ENCODE measurements around the gene TREML2. TPM values are rescaled to one million over a fixed set of nuclear protein-coding genes. Genes with fewer than 3 reads are reported as not detected.

Gene TREML2
- polyA plus RNA-seq, 1 donor (not counting 4 experiments of a cell fraction or from before 2014, with no cell fraction given): 0.03 TPM

- DNase-seq (ENCODE audit: low read depth, low spot score): no peak
- Histone ChIP-seq H3K27me3 (ENCODE audit: control insufficient read depth, extremely low read depth, insufficient read depth, low read length) (peaks cover 9% of the 10 kb centered on the region), H3K4me1 (ENCODE audit: control insufficient read depth, extremely low read depth, insufficient read depth, low read length) (no peaks in the 10 kb centered on the region), H3K9me3 (ENCODE audit: control insufficient read depth, low read depth, low read length) (no peaks in the 10 kb centered on the region), H3K9ac (ENCODE audit: control insufficient read depth, extremely low read depth, insufficient read depth, low read length) (no peak overlapping the region), H3K79me2 (ENCODE audit: control insufficient read depth, insufficient read depth, low read length) (no peaks in the 10 kb centered on the region), H3K27ac (ENCODE audit: control insufficient read depth, insufficient read depth, low read length) (no peak overlapping the region), H3K9me1 (ENCODE audit: control insufficient read depth, extremely low read depth, insufficient read depth, low read length) (no peaks in the 10 kb centered on the region), H3K4me3 (ENCODE audit: control insufficient read depth in 2 of 3, extremely low read depth in 1 of 3, insufficient read depth in 2 of 3, low read depth in 1 of 3, low read length in 3 of 3) (no peak overlapping the region), H3K4me2 (ENCODE audit: control insufficient read depth, extremely low read depth, insufficient read depth, low read depth, low read length) (no peak overlapping the region), H3K36me3 (ENCODE audit: control insufficient read depth in 2 of 2, extremely low read depth in 1 of 2, insufficient read depth in 2 of 2, low read length in 2 of 2) (no peaks in the 10 kb centered on the region), H4K20me1 (ENCODE audit: control insufficient read depth, extremely low read depth, insufficient read depth, low read length) (no peaks in the 10 kb centered on the region), H2AFZ (ENCODE audit: control insufficient read depth, low read length) (no peak overlapping the region)
- TF ChIP-seq EZH2 (IDR thresholded peaks at IDR 0.05; ENCODE audit: low read length) (no peak), CTCF (optimal IDR thresholded peaks at IDR 0.05 in 1 of 3, IDR thresholded peaks at IDR 0.05 in 1 of 3, conservative IDR thresholded peaks at IDR 0.05 in 1 of 3; ENCODE audit: extremely low read depth in 1 of 3, insufficient read depth in 2 of 3, low read length in 3 of 3) (no peak)
- no peak for FAIRE-seq
- dilution Hi-C loops (cut with MboI; ENCODE audit: extremely low pct_ligation_motif_present, low sequenced_read_pairs): no loop called here
Observed at GRCh38 chr6:41226752-41227151, 25.8 kb upstream of the TREML2 start.

GRCh38 chr6:41224800-41225199 is 23.9 kb upstream of the TREML2 start:
- dilution Hi-C loops (cut with MboI; ENCODE audit: extremely low pct_ligation_motif_present, low sequenced_read_pairs): no loop called here
- Histone ChIP-seq H3K9ac (ENCODE audit: control insufficient read depth, extremely low read depth, insufficient read depth, low read length) (no peak overlapping the region), H3K9me1 (ENCODE audit: control insufficient read depth, extremely low read depth, insufficient read depth, low read length) (no peaks in the 10 kb centered on the region), H3K27ac (ENCODE audit: control insufficient read depth, insufficient read depth, low read length) (no peak overlapping the region), H3K4me2 (ENCODE audit: control insufficient read depth, extremely low read depth, insufficient read depth, low read depth, low read length) (no peak overlapping the region), H3K36me3 (ENCODE audit: control insufficient read depth in 2 of 2, extremely low read depth in 1 of 2, insufficient read depth in 2 of 2, low read length in 2 of 2) (no peaks in the 10 kb centered on the region), H3K4me3 (ENCODE audit: control insufficient read depth in 2 of 3, extremely low read depth in 1 of 3, insufficient read depth in 2 of 3, low read depth in 1 of 3, low read length in 3 of 3) (no peak overlapping the region), H3K4me1 (ENCODE audit: control insufficient read depth, extremely low read depth, insufficient read depth, low read length) (no peaks in the 10 kb centered on the region), H2AFZ (ENCODE audit: control insufficient read depth, low read length) (no peak overlapping the region), H3K9me3 (ENCODE audit: control insufficient read depth, low read depth, low read length) (no peaks in the 10 kb centered on the region), H3K27me3 (ENCODE audit: control insufficient read depth, extremely low read depth, insufficient read depth, low read length) (peaks cover 5% of the 10 kb centered on the region), H3K79me2 (ENCODE audit: control insufficient read depth, insufficient read depth, low read length) (no peaks in the 10 kb centered on the region), H4K20me1 (ENCODE audit: control insufficient read depth, extremely low read depth, insufficient read depth, low read length) (no peaks in the 10 kb centered on the region)
- DNase-seq (ENCODE audit: low read depth, low spot score) (no peak), FAIRE-seq (no peak)
- TF ChIP-seq EZH2 (IDR thresholded peaks at IDR 0.05; ENCODE audit: low read length) (no peak), CTCF (optimal IDR thresholded peaks at IDR 0.05 in 1 of 3, IDR thresholded peaks at IDR 0.05 in 1 of 3, conservative IDR thresholded peaks at IDR 0.05 in 1 of 3; ENCODE audit: extremely low read depth in 1 of 3, insufficient read depth in 2 of 3, low read length in 3 of 3) (no peak)
